Measurements from ENCODE around the gene SORT1. TPM values are rescaled to one million over a fixed set of nuclear protein-coding genes. Genes with fewer than 3 reads are reported as not detected.

SORT1 gene
- total and polyA plus RNA-seq, 2 of the 13 experiments (the other 11 are each of a cell fraction or from before 2014, with no cell fraction given), result 32.4 to 93.0 TPM

GRCh38 chr1:109274533-109275476, 122.9 kb downstream of the SORT1 start (continued):
- TF ChIP-seq YY1 (IDR thresholded peaks at IDR 0.05; ENCODE audit: insufficient read depth, insufficient replicate concordance, low read depth, low read length) (peak; percentile 57), HOXA3 (CRISPR knock-in tag; IDR thresholded peaks at IDR 0.05) (peak; percentile 68), ZFP91 (CRISPR knock-in tag; IDR thresholded peaks at IDR 0.05; ENCODE audit: borderline replicate concordance) (peak; percentile 71; the same call in 1 of the 2 replicates), LBX2 (CRISPR knock-in tag; IDR thresholded peaks at IDR 0.05; ENCODE audit: borderline replicate concordance) (no peak), KLF6 (CRISPR knock-in tag; IDR thresholded peaks at IDR 0.05) (peak; percentile 88), GFI1 (CRISPR knock-in tag; IDR thresholded peaks at IDR 0.05; ENCODE audit: borderline replicate concordance) (peak; percentile 25; the same call in 1 of the 2 replicates), ZNF382 (CRISPR knock-in tag; IDR thresholded peaks at IDR 0.05; ENCODE audit: borderline replicate concordance) (no peak), TAF15 (IDR thresholded peaks at IDR 0.05; ENCODE audit: low read depth, low read length, poor library complexity, severe bottlenecking) (no peak), TFAP4 (IDR thresholded peaks at IDR 0.05; ENCODE audit: borderline replicate concordance, low read depth) (peak; percentile 75; the same call in 1 of the 2 replicates), MTA1 (CRISPR knock-in tag; IDR thresholded peaks at IDR 0.05; ENCODE audit: borderline replicate concordance) (peak; percentile 86), TERF1 (CRISPR knock-in tag; IDR thresholded peaks at IDR 0.05) (no peak), ARNT2 (CRISPR knock-in tag; IDR thresholded peaks at IDR 0.05; ENCODE audit: low read depth) (no peak; the same call in 1 of the 2 replicates), SAP130 (CRISPR knock-in tag; IDR thresholded peaks at IDR 0.05; ENCODE audit: low read depth) (peak; percentile 70), ZBTB14 (CRISPR knock-in tag; IDR thresholded peaks at IDR 0.05) (no peak), PHB2 (IDR thresholded peaks at IDR 0.05; ENCODE audit: partially characterized antibody) (no peak), RNF219 (CRISPR knock-in tag; IDR thresholded peaks at IDR 0.05) (no peak)
